DOHH2 (cell line): ENCODE measurements around the gene MAST2.
A peak's percentile ranks its signal among the peaks of the same experiment; 100 is the strongest.
"Not testable (repeated sequence)": the region's sequence is repeated elsewhere in the genome, so short reads cannot be mapped to it uniquely, and the experiment has no call there.

Source experiments
- H3F3A ChIP-seq: fragments of 200-600 bp; sonication (generic), shearing (Covaris generic); 2 replicates; pipeline ENCODE4 v1.6.0; 2016; ENCODE audit warnings: antibody characterized with exemption, mild to moderate bottlenecking; ENCODE audit not compliant: control insufficient read depth, insufficient read depth
- H3K27ac ChIP-seq: fragments of 200-600 bp; sonication (generic); 2 replicates; pipeline ENCODE4 v1.5.1; 2014; ENCODE audit warnings: low read depth, mild to moderate bottlenecking, low read length, moderate library complexity
- H3K27me3 ChIP-seq: fragments of 200-600 bp; sonication (generic); 2 replicates; pipeline ENCODE4 v1.6.1; 2014; ENCODE audit warnings: mild to moderate bottlenecking, low read length, mixed read lengths; ENCODE audit not compliant: control insufficient read depth
- H3K36me3 ChIP-seq: fragments of 200-600 bp; sonication (generic); 2 replicates; pipeline ENCODE4 v1.6.1; 2014; ENCODE audit warnings: mild to moderate bottlenecking, low read length, moderate library complexity, mixed read lengths; ENCODE audit not compliant: control insufficient read depth
- H3K4me1 ChIP-seq: fragments of 200-600 bp; sonication (generic); 2 replicates; pipeline ENCODE4 v1.6.1; 2014; ENCODE audit warnings: mild to moderate bottlenecking, low read length, mixed read lengths; ENCODE audit not compliant: control insufficient read depth
- H3K4me2 ChIP-seq: fragments of 200-600 bp; sonication (generic); 2 replicates; pipeline ENCODE4 v1.6.0; 2014; ENCODE audit warnings: mild to moderate bottlenecking, low read length, moderate library complexity
- H3K4me3 ChIP-seq: fragments of 200-600 bp; sonication (generic); 2 replicates; pipeline ENCODE4 v1.5.1; 2014; ENCODE audit warnings: mild to moderate bottlenecking, low read length, mixed read lengths
- H3K79me2 ChIP-seq: fragments of 200-600 bp; sonication (generic); 2 replicates; pipeline ENCODE4 v1.6.1; 2014; ENCODE audit warnings: mild to moderate bottlenecking, low read length, mixed read lengths; ENCODE audit not compliant: control insufficient read depth
- H3K9me2 ChIP-seq: fragments of 200-600 bp; sonication (generic); replicated peaks from 2 replicates; pipeline ENCODE4 v1.6.1; 2014; ENCODE audit warnings: mild to moderate bottlenecking, low read length, mixed read lengths; ENCODE audit not compliant: control insufficient read depth
- H3K9me3 ChIP-seq: fragments of 200-600 bp; sonication (generic); 2 replicates; pipeline ENCODE4 v1.6.1; 2014; ENCODE audit warnings: antibody characterized with exemption, low read length, mixed read lengths; ENCODE audit not compliant: control insufficient read depth, insufficient read depth
- H4K20me1 ChIP-seq: fragments of 200-600 bp; sonication (generic); 2 replicates; pipeline ENCODE4 v1.6.0; 2014; ENCODE audit warnings: low read depth, mild to moderate bottlenecking, antibody characterized with exemption, low read length, moderate library complexity; ENCODE audit not compliant: control insufficient read depth, insufficient read depth
- EZH2phosphoT487 ChIP-seq: fragments of 200-600 bp; sonication (generic); IDR thresholded peaks from 2 replicates; pipeline ENCODE4 v1.6.1; 2017; ENCODE audit warnings: borderline replicate concordance, mild to moderate bottlenecking, antibody characterized with exemption, low read length, moderate library complexity, mixed read lengths
- TF ChIP-seq, protein P1 (sequence below): fragments of 200-600 bp; sonication (generic); IDR thresholded peaks from one replicate; pipeline ENCODE4 v1.5.1; 2014; ENCODE audit warnings: antibody characterized with exemption, mild to moderate bottlenecking, low read depth, low read length; ENCODE audit not compliant: poor library complexity, severe bottlenecking

The MAST2 gene

DNA sequence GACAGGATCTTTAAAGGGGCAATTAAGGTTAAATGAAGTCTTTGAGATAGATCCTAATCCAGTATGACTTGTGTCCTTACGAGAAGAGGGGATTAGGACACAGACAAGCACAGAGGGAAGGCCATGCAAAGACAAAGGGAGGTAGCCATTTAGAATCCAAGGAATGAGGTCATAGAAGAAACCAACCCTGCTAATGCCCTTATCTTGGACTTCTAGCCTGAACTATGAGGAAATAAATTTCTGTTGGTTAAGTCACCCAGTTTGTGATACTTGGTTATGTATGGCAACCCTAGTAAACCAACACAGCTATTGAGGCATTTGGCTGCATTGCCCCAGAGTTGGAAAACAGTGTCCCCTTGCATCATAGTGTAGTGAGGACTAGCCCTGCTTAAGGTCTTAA is 121.3 kb downstream of the MAST2 start:
- TF ChIP-seq, protein P1, sequence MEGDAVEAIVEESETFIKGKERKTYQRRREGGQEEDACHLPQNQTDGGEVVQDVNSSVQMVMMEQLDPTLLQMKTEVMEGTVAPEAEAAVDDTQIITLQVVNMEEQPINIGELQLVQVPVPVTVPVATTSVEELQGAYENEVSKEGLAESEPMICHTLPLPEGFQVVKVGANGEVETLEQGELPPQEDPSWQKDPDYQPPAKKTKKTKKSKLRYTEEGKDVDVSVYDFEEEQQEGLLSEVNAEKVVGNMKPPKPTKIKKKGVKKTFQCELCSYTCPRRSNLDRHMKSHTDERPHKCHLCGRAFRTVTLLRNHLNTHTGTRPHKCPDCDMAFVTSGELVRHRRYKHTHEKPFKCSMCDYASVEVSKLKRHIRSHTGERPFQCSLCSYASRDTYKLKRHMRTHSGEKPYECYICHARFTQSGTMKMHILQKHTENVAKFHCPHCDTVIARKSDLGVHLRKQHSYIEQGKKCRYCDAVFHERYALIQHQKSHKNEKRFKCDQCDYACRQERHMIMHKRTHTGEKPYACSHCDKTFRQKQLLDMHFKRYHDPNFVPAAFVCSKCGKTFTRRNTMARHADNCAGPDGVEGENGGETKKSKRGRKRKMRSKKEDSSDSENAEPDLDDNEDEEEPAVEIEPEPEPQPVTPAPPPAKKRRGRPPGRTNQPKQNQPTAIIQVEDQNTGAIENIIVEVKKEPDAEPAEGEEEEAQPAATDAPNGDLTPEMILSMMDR, result no peak
- TF ChIP-seq EZH2phosphoT487, result no peak
- Histone ChIP-seq H3K79me2 (peaks cover 78% of the 10 kb centered on the region), H3K9me3 (no peaks in the 10 kb centered on the region), H3K9me2 (no peaks in the 10 kb centered on the region), H3K36me3 (peaks cover 23% of the 10 kb centered on the region), H3F3A (peaks cover 18% of the 10 kb centered on the region), H3K27ac (no peak overlapping the region), H4K20me1 (peaks cover 12% of the 10 kb centered on the region; the same call in 1 of the 2 replicates), H3K27me3 (no peaks in the 10 kb centered on the region), H3K4me1 (peaks cover 61% of the 10 kb centered on the region), H3K4me3 (no peak overlapping the region), H3K4me2 (0 out of 2 replicates have a peak overlapping the region, but pooled peaks have one; percentile 23)

DNA sequence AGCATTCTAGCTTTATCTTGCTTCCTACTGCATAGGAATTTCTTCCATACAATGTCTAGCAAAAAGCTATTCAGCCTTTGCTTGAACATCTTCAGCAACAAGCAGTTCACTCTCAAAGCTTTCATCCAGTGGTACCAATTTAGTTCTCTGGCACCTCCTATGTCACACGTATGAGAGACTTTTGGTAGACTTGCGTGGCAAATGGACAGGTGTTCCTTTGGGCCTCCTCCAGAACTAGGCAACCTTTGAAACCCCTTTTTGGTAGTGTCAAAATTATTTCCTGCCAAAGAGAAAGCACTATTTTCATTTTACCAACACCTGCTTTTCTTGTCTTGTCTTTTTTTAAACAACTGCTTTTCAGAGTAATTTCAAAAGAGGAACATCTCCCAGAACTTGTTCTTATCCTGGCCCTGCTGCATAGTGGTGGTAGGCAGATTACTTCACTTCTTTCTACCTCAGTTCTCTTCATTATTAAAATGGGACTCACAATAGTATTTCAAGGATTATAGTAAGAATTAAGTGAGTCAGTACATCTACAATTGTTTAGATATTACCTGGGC is 122.4 kb downstream of the MAST2 start:
- peaks cover 14% of the 10 kb centered on the region; the same call in 1 of the 2 replicates for H4K20me1 ChIP-seq
- H3K79me2 ChIP-seq, result peaks cover 79% of the 10 kb centered on the region
- no peak overlapping the region for H3K4me3 ChIP-seq
- no peaks in the 10 kb centered on the region for H3K9me3 ChIP-seq
- H3K4me2 ChIP-seq, result peak overlapping the region; percentile 23; the same call in 1 of the 2 replicates
- H3K27me3 ChIP-seq, result no peaks in the 10 kb centered on the region
- H3F3A ChIP-seq, result peaks cover 24% of the 10 kb centered on the region
- H3K36me3 ChIP-seq, result peaks cover 17% of the 10 kb centered on the region
- H3K27ac ChIP-seq, result 0 out of 2 replicates have a peak overlapping the region, but pooled peaks have one; percentile 3
- TF ChIP-seq EZH2phosphoT487, result no peak
- TF ChIP-seq, protein P1, result no peak
- H3K4me1 ChIP-seq, result peaks cover 68% of the 10 kb centered on the region
- H3K9me2 ChIP-seq, result no peaks in the 10 kb centered on the region

DNA sequence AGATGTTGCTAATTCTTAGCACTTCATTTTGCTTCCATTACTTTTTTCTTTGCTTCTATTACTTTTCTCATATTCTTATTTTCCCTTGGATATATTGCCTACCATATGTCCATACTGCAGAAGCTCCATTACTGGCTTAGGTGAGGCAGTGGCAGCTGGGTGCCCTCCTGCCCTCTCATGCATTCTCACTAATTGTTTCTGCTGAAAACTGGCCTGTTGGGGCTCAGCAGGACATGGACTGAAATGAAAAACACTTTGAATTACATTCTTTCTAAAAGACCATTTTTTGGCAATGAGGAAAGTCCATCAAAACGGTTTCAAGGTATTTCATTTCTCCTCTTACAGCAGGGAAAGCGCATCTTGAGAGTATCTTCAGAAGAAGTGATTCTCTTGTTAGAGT is 122.9 kb downstream of the MAST2 start:
- H3K9me3 ChIP-seq, result no peaks in the 10 kb centered on the region
- no peaks in the 10 kb centered on the region for H3K9me2 ChIP-seq
- peaks cover 27% of the 10 kb centered on the region for H3F3A ChIP-seq
- peaks cover 14% of the 10 kb centered on the region; the same call in 1 of the 2 replicates for H4K20me1 ChIP-seq
- peaks cover 74% of the 10 kb centered on the region for H3K4me1 ChIP-seq
- no peaks in the 10 kb centered on the region for H3K27me3 ChIP-seq
- H3K27ac ChIP-seq, result no peak overlapping the region
- H3K79me2 ChIP-seq, result peaks cover 82% of the 10 kb centered on the region
- H3K36me3 ChIP-seq, result peaks cover 14% of the 10 kb centered on the region
- H3K4me2 ChIP-seq, result no peak overlapping the region
- no peak overlapping the region for H3K4me3 ChIP-seq
- TF ChIP-seq, protein P1, result no peak
- no peak for TF ChIP-seq EZH2phosphoT487

DNA sequence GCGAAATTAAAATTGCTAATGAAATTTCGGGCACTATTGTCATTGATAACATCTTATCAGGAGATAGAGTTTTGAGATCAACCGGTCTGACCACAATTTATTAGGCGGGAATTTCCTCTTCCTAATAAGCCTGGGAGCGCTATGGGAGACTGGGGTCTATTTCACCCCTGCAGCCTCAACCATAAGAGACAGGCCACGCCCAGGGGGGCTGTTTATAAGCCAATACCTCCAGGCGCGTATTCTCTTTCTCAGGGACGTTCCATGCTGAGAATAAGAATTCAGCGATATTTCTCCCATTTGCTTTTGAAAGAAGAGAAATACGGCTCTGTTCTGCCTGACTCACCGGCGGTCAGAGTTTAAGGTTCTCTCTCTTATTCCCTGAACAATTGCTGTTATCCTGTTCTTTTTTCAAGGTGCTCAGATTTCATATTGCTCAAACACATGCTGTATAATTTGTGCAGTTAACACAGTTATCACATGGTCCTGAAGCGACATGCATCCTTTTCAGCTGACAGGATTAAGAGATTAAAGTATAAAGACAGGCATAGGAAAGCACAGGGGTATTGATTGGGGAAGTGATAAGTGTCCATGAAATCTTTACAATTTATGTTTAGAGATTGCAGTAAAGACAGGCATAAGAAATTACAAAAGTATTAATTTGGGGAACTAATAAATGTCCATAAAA is 124.0 kb downstream of the MAST2 start:
- Histone ChIP-seq H3K4me1 (peaks cover 82% of the 10 kb centered on the region), H3K79me2 (peaks cover 83% of the 10 kb centered on the region), H4K20me1 (peaks cover 14% of the 10 kb centered on the region; the same call in 1 of the 2 replicates), H3F3A (peaks cover 27% of the 10 kb centered on the region)
- not testable (repeated sequence) for H3K27ac ChIP-seq, H3K36me3 ChIP-seq, H3K4me3 ChIP-seq, H3K27me3 ChIP-seq, H3K4me2 ChIP-seq, H3K9me2 ChIP-seq, H3K9me3 ChIP-seq
